Camera-type eye (tissue), 1 donor: ENCODE results near the gene MS4A18. TPM values are rescaled to one million over a fixed set of nuclear protein-coding genes. Genes with fewer than 3 reads are reported as not detected.

Source experiments
- total RNA-seq: library from RNA; depleted of rRNA; stranded (reverse); fragments of >200 nt; gene quantifications from one replicate; pipeline ENCODE4 v1.2.3, GENCODE V29; 2014

The MS4A18 gene
- total RNA-seq = not detected

GRCh38 chr11:60724420-60724819, at the start of gene MS4A18:
Gene MS4A18 (plus strand): TSS chr11:60724720.

GRCh38 chr11:60699284-60699691, 25.2 kb upstream of the MS4A18 start, which contains the start of gene MS4A8:
Gene MS4A8 (plus strand): TSS chr11:60699612. CDS start chr11:60700861, 1,249 bp downstream.

GRCh38 chr11:60756307-60757032, 31.9 kb downstream of the MS4A18 start, which contains the start of gene MS4A15:
Gene MS4A15 (plus strand): TSS chr11:60756867. CDS start chr11:60763734, 6,867 bp downstream.

GRCh38 chr11:60785136-60785535, 60.6 kb downstream of the MS4A18 start, which contains the start of gene MS4A10:
Gene MS4A10 (plus strand): TSS chr11:60785333. CDS start chr11:60790336, 5,003 bp downstream.

Other genes starting within 250 kb of the MS4A18 start
- not detected for gene MS4A12, start 231.9 kb upstream of the MS4A18 start, total RNA-seq
- gene MS4A13, start 209.3 kb upstream of the MS4A18 start, total RNA-seq = not detected
- gene MS4A8, start 25.1 kb upstream of the MS4A18 start, total RNA-seq = not detected
- not detected for gene MS4A15, start 32.1 kb downstream of the MS4A18 start, total RNA-seq
- not detected for gene MS4A10, start 60.6 kb downstream of the MS4A18 start, total RNA-seq
- 9.5 TPM for gene CCDC86, start 117.4 kb downstream of the MS4A18 start, total RNA-seq
- 0.55 TPM for gene PTGDR2, start 131.2 kb downstream of the MS4A18 start, total RNA-seq
- gene ZP1, start 142.8 kb downstream of the MS4A18 start, total RNA-seq = not detected
- 49.4 TPM for gene PRPF19, start 181.9 kb downstream of the MS4A18 start, total RNA-seq
- gene TMEM109, start 189.4 kb downstream of the MS4A18 start, total RNA-seq = 41.1 TPM
- 88.3 TPM for gene TMEM132A, start 199.7 kb downstream of the MS4A18 start, total RNA-seq
- gene SLC15A3, start 227.5 kb downstream of the MS4A18 start, total RNA-seq = 14.8 TPM
- gene CD6, start 247.0 kb downstream of the MS4A18 start, total RNA-seq = 0.49 TPM